ENCODE measurements around the gene ACAP2.
"Not testable (repeated sequence)": the region's sequence is repeated elsewhere in the genome, so short reads cannot be mapped to it uniquely, and the experiment has no call there.

Gene ACAP2

GRCh38 chr3:195398460-195398859, 44.4 kb downstream of the ACAP2 start:
- DNase-seq; intact Hi-C loops (cut with DNase I): not testable (repeated sequence)

GRCh38 chr3:195397524-195397923, 45.3 kb downstream of the ACAP2 start:
- no peak for DNase-seq
- intact Hi-C loops (cut with DNase I): no loop called here

- no peak for DNase-seq
- intact Hi-C loops (cut with DNase I): no loop called here
These were observed 47.5 kb downstream of the ACAP2 start for GRCh38 chr3:195395208-195395816.

- no peak for DNase-seq
- intact Hi-C loops (cut with DNase I): no loop called here
These were observed 48.1 kb downstream of the ACAP2 start for GRCh38 chr3:195394700-195395099.

GRCh38 chr3:195394024-195394423, 48.8 kb downstream of the ACAP2 start:
- intact Hi-C loops (cut with DNase I): no loop called here
- DNase-seq: no peak

- no peak for DNase-seq
- intact Hi-C loops (cut with DNase I): no loop called here
These were observed 54.4 kb downstream of the ACAP2 start for GRCh38 chr3:195388380-195388779.

- intact Hi-C loops (cut with DNase I): no loop called here
- DNase-seq: no peak
These were observed 56.1 kb downstream of the ACAP2 start for GRCh38 chr3:195386739-195387138.

GRCh38 chr3:195385526-195385925, 57.3 kb downstream of the ACAP2 start:
- no peak for DNase-seq
- intact Hi-C loops (cut with DNase I): no loop called here

GRCh38 chr3:195384952-195385351, 57.9 kb downstream of the ACAP2 start:
- intact Hi-C loops (cut with DNase I): no loop called here

GRCh38 chr3:195372220-195372619, 70.6 kb downstream of the ACAP2 start:
- intact Hi-C loops (cut with DNase I): no loop called here

More at GRCh38 chr3:195384952-195385351, 57.9 kb downstream of the ACAP2 start:
- no peak for DNase-seq

GRCh38 chr3:195366200-195366925, 76.5 kb downstream of the ACAP2 start:
- intact Hi-C loops (cut with DNase I): no loop called here

More at GRCh38 chr3:195372220-195372619, 70.6 kb downstream of the ACAP2 start:
- DNase-seq: no peak

GRCh38 chr3:195365371-195365770, 77.4 kb downstream of the ACAP2 start:
- intact Hi-C loops (cut with DNase I): no loop called here
- DNase-seq: peak in 23 of 42 donors; percentile 6 to 71 (median 31)

More at GRCh38 chr3:195366200-195366925, 76.5 kb downstream of the ACAP2 start:
- DNase-seq: no peak

- intact Hi-C loops (cut with DNase I); DNase-seq: not testable (repeated sequence)
These were observed 85.0 kb downstream of the ACAP2 start for GRCh38 chr3:195357797-195358196.

GRCh38 chr3:195356151-195357086, 86.4 kb downstream of the ACAP2 start:
- intact Hi-C loops (cut with DNase I): no loop called here

GRCh38 chr3:195354009-195354408, 88.8 kb downstream of the ACAP2 start:
- intact Hi-C loops (cut with DNase I); DNase-seq: not testable (repeated sequence)

More at GRCh38 chr3:195356151-195357086, 86.4 kb downstream of the ACAP2 start:
- peak; percentile 31 to 83 (median 60) for DNase-seq

- intact Hi-C loops (cut with DNase I): no loop called here
- DNase-seq: no peak
These were observed 89.8 kb downstream of the ACAP2 start for GRCh38 chr3:195352895-195353488.

GRCh38 chr3:195348426-195349115, 94.2 kb downstream of the ACAP2 start:
- DNase-seq: no peak
- intact Hi-C loops (cut with DNase I): no loop called here

GRCh38 chr3:195337747-195338146, 105.1 kb downstream of the ACAP2 start:
- intact Hi-C loops (cut with DNase I): no loop called here
- no peak for DNase-seq

- intact Hi-C loops (cut with DNase I): no loop called here
These were observed 107.9 kb downstream of the ACAP2 start for GRCh38 chr3:195334967-195335366.

More at GRCh38 chr3:195334967-195335366, 107.9 kb downstream of the ACAP2 start:
- DNase-seq: no peak

Data from head of caudate nucleus (tissue), 42 donors.